ENCODE results near the gene NEURL3. TPM values are rescaled to one million over a fixed set of nuclear protein-coding genes. Genes with fewer than 3 reads are reported as not detected.

NEURL3 gene
- total RNA-seq, 1 experiment from 2014 or later: not detected

DNA sequence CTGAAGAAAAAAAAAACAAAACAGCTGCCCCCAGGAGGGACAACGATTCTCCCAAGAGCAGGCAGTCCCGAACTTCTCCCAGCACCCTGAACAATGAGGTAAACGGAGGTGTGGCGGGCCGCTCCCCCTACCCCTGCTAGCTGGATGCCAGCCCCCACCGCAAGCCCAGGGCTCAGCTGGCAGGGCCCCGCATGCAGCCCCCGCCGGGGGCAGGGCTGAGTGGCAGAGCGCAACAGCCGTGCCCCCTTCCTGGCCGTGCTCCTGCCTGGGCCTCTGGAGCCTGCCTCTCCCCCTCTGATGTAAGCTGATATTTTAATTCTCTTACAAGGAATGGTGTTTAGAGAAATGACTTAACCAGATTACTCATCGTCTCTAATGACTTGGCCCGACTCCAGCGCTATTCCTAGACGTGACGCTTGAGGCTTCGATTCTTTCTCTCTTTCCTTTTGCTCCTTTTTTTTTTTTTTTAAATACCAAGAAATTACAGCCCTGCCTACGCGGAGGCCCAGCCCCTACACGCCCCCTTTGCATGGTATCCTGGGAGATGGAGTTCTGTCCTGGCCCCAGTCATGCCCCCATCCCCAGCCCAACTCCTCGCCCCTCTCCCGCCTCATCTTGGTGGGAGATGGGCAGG lies 26.8 kb upstream of the NEURL3 start:
- POLR2A ChIA-PET: interaction anchor here (0.7 to 4.1 kb wide), 6 partner anchors 8 to 324 kb away, joined by 3 to 19 read pairs (median 3); partner anchors contain the start of genes NEURL3 and STARD7

DNA sequence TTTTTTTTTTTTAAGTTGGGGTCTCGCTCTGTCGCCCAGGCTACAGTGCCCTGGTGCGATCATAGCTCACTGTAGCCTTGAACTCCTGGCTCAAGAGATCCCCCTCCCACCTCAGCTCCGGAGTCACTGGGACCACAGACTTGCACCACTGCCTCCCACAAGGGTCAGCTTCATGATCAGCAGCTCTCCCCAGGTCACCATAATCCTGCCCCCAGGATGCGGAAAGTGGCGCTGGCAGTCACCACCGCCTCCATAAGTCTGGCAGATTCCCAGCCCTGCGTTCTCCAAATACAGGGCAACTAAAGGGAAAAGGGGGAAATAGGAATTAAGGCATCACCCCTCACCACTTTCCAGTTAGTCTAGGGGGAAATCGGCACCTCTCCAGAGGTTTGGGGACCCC lies 26.2 kb upstream of the NEURL3 start:
- ChIA-PET CTCF (interaction anchor here (0.6 to 5.0 kb wide), 6 partner anchors 10 to 221 kb away, joined by 3 to 46 read pairs (median 4); no protein-coding TSS in a partner anchor), POLR2A (interaction anchor here (0.7 to 4.1 kb wide), 6 partner anchors 9 to 323 kb away, joined by 3 to 19 read pairs (median 3); partner anchors contain the start of genes NEURL3 and STARD7)
- Mint-ChIP-seq H3K4me3 (ENCODE audit: unreplicated experiment) (peak overlapping the region; percentile 66), H3K27ac (ENCODE audit: low read depth, unreplicated experiment) (no peak overlapping the region), H3K9me3 (ENCODE audit: unreplicated experiment) (no peaks in the 10 kb centered on the region), H3K4me1 (ENCODE audit: insufficient read depth, unreplicated experiment) (peaks cover 22% of the 10 kb centered on the region), H3K36me3 (ENCODE audit: insufficient read depth, unreplicated experiment) (no peaks in the 10 kb centered on the region), H3K27me3 (ENCODE audit: insufficient read depth, unreplicated experiment) (peaks cover 15% of the 10 kb centered on the region)
- no TSS peak for BruUV-seq (replicated peaks)
- intact Hi-C loops (cut with micrococcal nuclease): no loop called here
- TF ChIP-seq CTCF (IDR thresholded peaks at IDR 0.05; ENCODE audit: unreplicated experiment): no peak
- DNase-seq (ENCODE audit: unreplicated experiment): no peak

More for the DNA sequence above, 26.8 kb upstream of the NEURL3 start:
- H3K4me1 Mint-ChIP-seq (ENCODE audit: insufficient read depth, unreplicated experiment): peaks cover 22% of the 10 kb centered on the region
- peak overlapping the region; percentile 66 for H3K4me3 Mint-ChIP-seq (ENCODE audit: unreplicated experiment)
- H3K27ac Mint-ChIP-seq (ENCODE audit: low read depth, unreplicated experiment): peak overlapping the region; percentile 73
- no peaks in the 10 kb centered on the region for H3K36me3 Mint-ChIP-seq (ENCODE audit: insufficient read depth, unreplicated experiment)
- no peak for TF ChIP-seq CTCF (IDR thresholded peaks at IDR 0.05; ENCODE audit: unreplicated experiment)
- intact Hi-C loops (cut with micrococcal nuclease): no loop called here
- peaks cover 15% of the 10 kb centered on the region for H3K27me3 Mint-ChIP-seq (ENCODE audit: insufficient read depth, unreplicated experiment)
- DNase-seq (ENCODE audit: unreplicated experiment): peak; percentile 100
- no TSS peak for BruUV-seq (replicated peaks)
- CTCF ChIA-PET: interaction anchor here (0.6 to 5.0 kb wide), 10 partner anchors 9 to 268 kb away, joined by 3 to 46 read pairs (median 4); no protein-coding TSS in a partner anchor
- H3K9me3 Mint-ChIP-seq (ENCODE audit: unreplicated experiment): no peaks in the 10 kb centered on the region

- BruUV-seq (replicated peaks): no TSS peak
- ChIA-PET POLR2A (interaction anchor here (1.2 kb wide), 2 partner anchors 9 to 11 kb away, joined by 3 read pairs; no protein-coding TSS in a partner anchor), CTCF (interaction anchor here (0.9 to 5.0 kb wide), 5 partner anchors 10 to 222 kb away, joined by 4 to 46 read pairs (median 5); no protein-coding TSS in a partner anchor)
- no peak for DNase-seq (ENCODE audit: unreplicated experiment)
- Mint-ChIP-seq H3K36me3 (ENCODE audit: insufficient read depth, unreplicated experiment) (no peaks in the 10 kb centered on the region), H3K4me3 (ENCODE audit: unreplicated experiment) (no peak overlapping the region), H3K27ac (ENCODE audit: low read depth, unreplicated experiment) (no peak overlapping the region), H3K4me1 (ENCODE audit: insufficient read depth, unreplicated experiment) (peaks cover 22% of the 10 kb centered on the region), H3K27me3 (ENCODE audit: insufficient read depth, unreplicated experiment) (peaks cover 15% of the 10 kb centered on the region), H3K9me3 (ENCODE audit: unreplicated experiment) (no peaks in the 10 kb centered on the region)
- TF ChIP-seq CTCF (IDR thresholded peaks at IDR 0.05; ENCODE audit: unreplicated experiment): no peak
- intact Hi-C loops (cut with micrococcal nuclease): no loop called here
Measured at GRCh38 chr2:96530474-96531357, 25.6 kb upstream of the NEURL3 start.

- Mint-ChIP-seq H3K9me3 (ENCODE audit: unreplicated experiment) (no peaks in the 10 kb centered on the region), H3K36me3 (ENCODE audit: insufficient read depth, unreplicated experiment) (no peaks in the 10 kb centered on the region), H3K4me3 (ENCODE audit: unreplicated experiment) (no peak overlapping the region), H3K27ac (ENCODE audit: low read depth, unreplicated experiment) (no peak overlapping the region), H3K4me1 (ENCODE audit: insufficient read depth, unreplicated experiment) (peaks cover 22% of the 10 kb centered on the region), H3K27me3 (ENCODE audit: insufficient read depth, unreplicated experiment) (peaks cover 15% of the 10 kb centered on the region)
- POLR2A ChIA-PET: interaction anchor here (1.2 kb wide), 1 partner anchor 10 kb away, joined by 3 read pairs; no protein-coding TSS in a partner anchor
- TF ChIP-seq CTCF (IDR thresholded peaks at IDR 0.05; ENCODE audit: unreplicated experiment): no peak
- no peak for DNase-seq (ENCODE audit: unreplicated experiment)
- CTCF ChIA-PET: interaction anchor here (0.8 to 2.6 kb wide), 2 partner anchors 21 to 24 kb away, joined by 4 to 10 read pairs; no protein-coding TSS in a partner anchor
- intact Hi-C loops (cut with micrococcal nuclease): no loop called here
- BruUV-seq (replicated peaks): no TSS peak
Measured at GRCh38 chr2:96530144-96530430, 24.9 kb upstream of the NEURL3 start.
